Measurements from ENCODE around the gene FAM222A. TPM values are rescaled to one million over a fixed set of nuclear protein-coding genes. Genes with fewer than 3 reads are reported as not detected.

The FAM222A gene
- total RNA-seq, 2 experiments from 2014 or later = 0.76 to 1.0 TPM

- Mint-ChIP-seq H3K4me1 (ENCODE audit: low read depth) (peaks cover 2% of the 10 kb centered on the region), H3K27ac (no peak overlapping the region), H3K27me3 (peaks cover 8% of the 10 kb centered on the region), H3K9me3 (no peaks in the 10 kb centered on the region), H3K4me3 (no peak overlapping the region), H3K36me3 (ENCODE audit: low read depth) (no peaks in the 10 kb centered on the region)
- ChIA-PET CTCF (interaction anchor here (0.9 to 1.0 kb wide), 2 partner anchors 57 to 286 kb away, joined by 3 read pairs; no protein-coding TSS in a partner anchor), POLR2A (no interaction called here)
- DNase-seq (no peak), ATAC-seq (no peak)
- TF ChIP-seq, protein P1, sequence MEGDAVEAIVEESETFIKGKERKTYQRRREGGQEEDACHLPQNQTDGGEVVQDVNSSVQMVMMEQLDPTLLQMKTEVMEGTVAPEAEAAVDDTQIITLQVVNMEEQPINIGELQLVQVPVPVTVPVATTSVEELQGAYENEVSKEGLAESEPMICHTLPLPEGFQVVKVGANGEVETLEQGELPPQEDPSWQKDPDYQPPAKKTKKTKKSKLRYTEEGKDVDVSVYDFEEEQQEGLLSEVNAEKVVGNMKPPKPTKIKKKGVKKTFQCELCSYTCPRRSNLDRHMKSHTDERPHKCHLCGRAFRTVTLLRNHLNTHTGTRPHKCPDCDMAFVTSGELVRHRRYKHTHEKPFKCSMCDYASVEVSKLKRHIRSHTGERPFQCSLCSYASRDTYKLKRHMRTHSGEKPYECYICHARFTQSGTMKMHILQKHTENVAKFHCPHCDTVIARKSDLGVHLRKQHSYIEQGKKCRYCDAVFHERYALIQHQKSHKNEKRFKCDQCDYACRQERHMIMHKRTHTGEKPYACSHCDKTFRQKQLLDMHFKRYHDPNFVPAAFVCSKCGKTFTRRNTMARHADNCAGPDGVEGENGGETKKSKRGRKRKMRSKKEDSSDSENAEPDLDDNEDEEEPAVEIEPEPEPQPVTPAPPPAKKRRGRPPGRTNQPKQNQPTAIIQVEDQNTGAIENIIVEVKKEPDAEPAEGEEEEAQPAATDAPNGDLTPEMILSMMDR (IDR thresholded peaks at IDR 0.05) = no peak
- intact Hi-C loops (cut with micrococcal nuclease) = no loop called here
Measured at GRCh38 chr12:109719123-109720022, 5.7 kb downstream of the FAM222A start.

DNA sequence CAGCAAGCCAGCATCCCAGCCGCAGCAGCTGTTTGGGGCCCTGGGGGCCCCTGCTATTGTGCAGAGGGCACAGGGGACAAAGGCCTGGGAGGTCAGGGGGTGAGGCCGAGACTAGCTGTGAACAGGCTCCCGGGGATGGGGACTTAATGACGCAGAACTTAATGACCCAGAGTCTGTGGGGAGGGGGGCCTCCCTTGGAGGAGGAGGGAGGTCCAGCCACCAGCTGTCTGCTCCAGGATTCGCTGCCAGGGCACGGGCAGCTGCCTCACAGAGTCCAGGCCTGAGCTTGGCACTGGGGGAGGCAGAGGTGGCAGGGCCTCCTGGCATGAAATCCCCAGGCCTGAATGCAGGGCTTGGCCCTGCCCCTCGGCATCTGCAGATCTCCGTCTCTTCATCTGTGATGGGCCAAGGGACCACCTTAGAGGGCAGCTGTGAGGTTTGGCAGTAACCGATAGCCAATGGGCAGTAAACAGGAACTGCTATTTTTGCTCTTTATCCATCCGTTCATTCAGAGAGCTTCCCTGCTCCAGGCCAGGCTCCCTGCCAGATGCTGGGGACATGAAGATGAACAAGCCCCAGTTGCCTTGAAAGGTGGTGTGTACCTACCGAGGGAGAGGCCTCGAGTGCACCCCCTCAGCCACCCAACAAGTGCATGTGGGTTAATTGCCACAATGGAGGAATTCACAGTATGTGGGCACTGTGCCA is 6.7 kb downstream of the FAM222A start:
- no peak for ATAC-seq
- H3K4me1 Mint-ChIP-seq (ENCODE audit: low read depth) = no peaks in the 10 kb centered on the region
- no peaks in the 10 kb centered on the region for H3K9me3 Mint-ChIP-seq
- H3K27ac Mint-ChIP-seq = no peak overlapping the region
- POLR2A ChIA-PET = no interaction called here
- CTCF ChIA-PET = interaction anchor here (0.9 to 1.5 kb wide), 3 partner anchors 55 to 287 kb away, joined by 3 to 6 read pairs (median 3); no protein-coding TSS in a partner anchor
- no peak for DNase-seq
- TF ChIP-seq, protein P1 (IDR thresholded peaks at IDR 0.05) = no peak
- intact Hi-C loops (cut with micrococcal nuclease) = no loop called here
- H3K4me3 Mint-ChIP-seq = no peak overlapping the region
- H3K36me3 Mint-ChIP-seq (ENCODE audit: low read depth) = no peaks in the 10 kb centered on the region
- peaks cover 8% of the 10 kb centered on the region for H3K27me3 Mint-ChIP-seq

- no peak overlapping the region for H3K27ac Mint-ChIP-seq
- ChIA-PET CTCF (interaction anchor here (1.5 kb wide), 1 partner anchor 54 kb away, joined by 6 read pairs; no protein-coding TSS in a partner anchor), POLR2A (no interaction called here)
- H3K27me3 Mint-ChIP-seq = peaks cover 6% of the 10 kb centered on the region
- H3K4me3 Mint-ChIP-seq = no peak overlapping the region
- no peaks in the 10 kb centered on the region for H3K36me3 Mint-ChIP-seq (ENCODE audit: low read depth)
- TF ChIP-seq, protein P1 (IDR thresholded peaks at IDR 0.05) = no peak
- intact Hi-C loops (cut with micrococcal nuclease) = no loop called here
- H3K9me3 Mint-ChIP-seq = no peaks in the 10 kb centered on the region
- DNase-seq (no peak), ATAC-seq (no peak)
- H3K4me1 Mint-ChIP-seq (ENCODE audit: low read depth) = no peaks in the 10 kb centered on the region
Measured at GRCh38 chr12:109720857-109721189, 7.2 kb downstream of the FAM222A start.

GRCh38 chr12:109721276-109721675 is 7.7 kb downstream of the FAM222A start:
- ChIA-PET POLR2A (no interaction called here), CTCF (interaction anchor here (1.5 kb wide), 1 partner anchor 54 kb away, joined by 6 read pairs; no protein-coding TSS in a partner anchor)
- ATAC-seq = no peak
- Mint-ChIP-seq H3K27me3 (peaks cover 6% of the 10 kb centered on the region), H3K9me3 (no peaks in the 10 kb centered on the region), H3K27ac (no peak overlapping the region), H3K4me3 (no peak overlapping the region), H3K36me3 (ENCODE audit: low read depth) (no peaks in the 10 kb centered on the region), H3K4me1 (ENCODE audit: low read depth) (no peaks in the 10 kb centered on the region)
- intact Hi-C loops (cut with micrococcal nuclease) = no loop called here
- TF ChIP-seq, protein P1 (IDR thresholded peaks at IDR 0.05) = no peak
- no peak for DNase-seq

Data from activated CD8-positive, alpha-beta T cell treated with anti-CD3 and anti-CD28 coated beads for 36 hours (primary cell).